K562 (cell line): ENCODE measurements around the gene OSBP2. TPM values are rescaled to one million over a fixed set of nuclear protein-coding genes. Genes with fewer than 3 reads are reported as not detected.

Source experiments
- ATAC-seq: fragments of 200-7000 bp; cut with Tn5 transposase; 3 replicates; pipeline ENCODE4 v1.9.1; 2020; ENCODE audit warnings: moderate library complexity
- BruUV-seq: library from RNA; stranded (reverse); fragments of 400-500 nt; replicated peaks from 2 replicates; lab custom pipeline; 2021; lab: Mats Ljungman, UMichigan
- CTCF ChIA-PET: fragments of 300-600 bp; formaldehyde crosslinking; extraction: SDS; loops from one replicate; lab custom pipeline; 2021; ENCODE audit warnings: low intra/inter-chr PET ratio; lab: Yijun Ruan, JAX
- POLR2A ChIA-PET: fragments of 300-600, 350-650 bp; sonication (Branson Sonifier 250); formaldehyde crosslinking; extraction: SDS; loops from one replicate; lab custom pipeline; 2021; ENCODE audit warnings: antibody characterized with exemption, inconsistent platforms; lab: Yijun Ruan, JAX
- DNase-seq, 4 experiments: peaks; one replicate each; pipeline versions ENCODE4 v3.0.0 to v3.0.0-alpha.2; 2011 to 2018; ENCODE audit warnings: low spot score in 3 of 4, mixed read lengths in 3 of 4; ENCODE audit errors: extremely low read depth in 1 of 4
- FAIRE-seq: peaks from 2 replicates; lab custom pipeline; 2011; peaks lifted over from hg19 to GRCh38; lab: Jason Lieb, UNC
- H2AFZ ChIP-seq: 2 replicates; pipeline ENCODE4 v1.6.0; 2011; ENCODE audit warnings: low read depth, low read length, control low read depth, inconsistent platforms
- H3K27ac ChIP-seq: fragments of 200-600 bp; 3 replicates; pipeline ENCODE4 v1.8.0; 2011; ENCODE audit warnings: low read depth, mild to moderate bottlenecking, control low read depth, inconsistent platforms, low read length, moderate library complexity, mixed read lengths; ENCODE audit errors: extremely low read depth
- H3K27me3 ChIP-seq, 2 experiments: fragments of 300-600 bp in 1 of 2; 2 replicates in 1 of 2; 3 replicates in 1 of 2; pipeline versions ENCODE4 v1.6.0 to v1.8.0; 2011; ENCODE audit warnings: inconsistent platforms in 2 of 2, low read length in 2 of 2, mild to moderate bottlenecking in 1 of 2, mixed read lengths in 1 of 2, moderate library complexity in 1 of 2; ENCODE audit not compliant: control insufficient read depth in 2 of 2, insufficient read depth in 2 of 2
- H3K36me3 ChIP-seq: fragments of 300-600 bp; 3 replicates; pipeline ENCODE4 v1.8.0; 2011; ENCODE audit warnings: mild to moderate bottlenecking, low read length, inconsistent platforms; ENCODE audit not compliant: control insufficient read depth, insufficient read depth
- H3K4me1 ChIP-seq, 2 experiments: fragments of 200-600 bp in 1 of 2; replicated peaks in 1 of 2; 2 replicates in 1 of 2; 3 replicates in 1 of 2; pipeline versions ENCODE4 v1.5.1 to v1.8.0; 2011; ENCODE audit warnings: inconsistent platforms in 2 of 2, low read length in 2 of 2, mild to moderate bottlenecking in 1 of 2, mixed read lengths in 1 of 2, moderate library complexity in 1 of 2; ENCODE audit not compliant: control insufficient read depth in 2 of 2, insufficient read depth in 2 of 2
- H3K4me2 ChIP-seq: 2 replicates; pipeline ENCODE4 v1.6.1; 2011; ENCODE audit warnings: low read length, control low read depth, inconsistent platforms, mixed read lengths; ENCODE audit not compliant: insufficient read depth
- H3K4me3 ChIP-seq: fragments of 200-600 bp; sonication (generic), shearing (Covaris generic); 2 replicates; pipeline ENCODE4 v1.5.1; 2016; ENCODE audit warnings: control low read depth, inconsistent platforms
- H3K79me2 ChIP-seq: fragments of 200-600 bp; 3 replicates; pipeline ENCODE4 v1.8.0; 2011; ENCODE audit warnings: low read length, inconsistent platforms; ENCODE audit not compliant: control insufficient read depth, insufficient read depth
- H3K9ac ChIP-seq, 2 experiments: 2 replicates each; pipeline versions ENCODE4 v1.6.0 to v1.6.1; 2011; ENCODE audit warnings: low read depth in 2 of 2, low read length in 2 of 2, control low read depth in 1 of 2, inconsistent platforms in 1 of 2, mild to moderate bottlenecking in 1 of 2, mixed read lengths in 1 of 2; ENCODE audit not compliant: insufficient read depth in 1 of 2
- H3K9me1 ChIP-seq: one replicate; pipeline ENCODE4 v1.6.0; 2011; ENCODE audit warnings: inconsistent platforms, mild to moderate bottlenecking, low read length, moderate library complexity; ENCODE audit not compliant: control insufficient read depth, insufficient read depth
- H3K9me3 ChIP-seq: replicated peaks from 2 replicates; pipeline ENCODE4 v1.5.1; 2011; ENCODE audit warnings: low read depth, low read length, inconsistent platforms; ENCODE audit not compliant: control insufficient read depth, insufficient read depth
- H4K20me1 ChIP-seq: replicated peaks from 2 replicates; pipeline ENCODE4 v1.6.1; 2011; ENCODE audit warnings: low read length, inconsistent platforms, mixed read lengths; ENCODE audit not compliant: control insufficient read depth, insufficient read depth
- BACH1 ChIP-seq: fragments of 200-800 bp; sonication (Bioruptor generic); IDR thresholded peaks from 2 replicates; pipeline ENCODE4 v1.6.1; 2016; ENCODE audit warnings: missing genetic modification characterization, missing compliant biosample characterization
- CGGBP1 ChIP-seq: fragments of 250-450 bp; sonication (Bioruptor Pico); IDR thresholded peaks from 2 replicates; pipeline ENCODE4 v1.9.0; 2021; ENCODE audit warnings: mild to moderate bottlenecking
- POLR3G ChIP-seq: IDR thresholded peaks from 2 replicates; pipeline ENCODE4 v1.6.1; 2011; ENCODE audit not compliant: insufficient read length, insufficient replicate concordance; ENCODE audit errors: extremely low read depth
- TCF15 ChIP-seq: fragments of 250-450 bp; sonication (Bioruptor Pico); IDR thresholded peaks from 2 replicates; pipeline ENCODE4 v1.8.0; 2022; ENCODE audit warnings: moderate library complexity, mild to moderate bottlenecking, inconsistent platforms
- VEZF1 ChIP-seq: fragments of 200-800 bp; sonication (Bioruptor generic); IDR thresholded peaks from 2 replicates; pipeline ENCODE4 v1.6.1; 2017; ENCODE audit warnings: missing genetic modification characterization, missing compliant biosample characterization
- XRCC5 ChIP-seq: fragments of 200-400 bp; formaldehyde crosslinking; IDR thresholded peaks from 2 replicates; pipeline ENCODE4 v1.6.1; 2017; ENCODE audit warnings: low read depth, mild to moderate bottlenecking, low read length
- YBX1 ChIP-seq: fragments of 450-650 bp; IDR thresholded peaks from 2 replicates; pipeline ENCODE4 v1.7.1; 2016; ENCODE audit warnings: mild to moderate bottlenecking
- ZFP30 ChIP-seq: fragments of 250-450 bp; sonication (Bioruptor Pico); IDR thresholded peaks from 2 replicates; pipeline ENCODE4 v1.8.0; 2022; ENCODE audit warnings: moderate library complexity, mild to moderate bottlenecking, inconsistent platforms, borderline replicate concordance
- ZNF311 ChIP-seq: fragments of 250-450 bp; sonication (Bioruptor Pico); IDR thresholded peaks from 2 replicates; pipeline ENCODE4 v1.4.0; 2020; ENCODE audit warnings: mild to moderate bottlenecking, moderate library complexity
- ZNF589 ChIP-seq: fragments of 200-800 bp; sonication (Bioruptor generic); IDR thresholded peaks from 2 replicates; pipeline ENCODE4 v1.6.1; 2016; ENCODE audit warnings: low read depth, missing genetic modification characterization, missing compliant biosample characterization
- ZNF644 ChIP-seq: fragments of 200-800 bp; sonication (Bioruptor generic); IDR thresholded peaks from 2 replicates; pipeline ENCODE4 v1.6.1; 2016; ENCODE audit warnings: low read depth, missing genetic modification characterization, missing compliant biosample characterization
- WGBS: fragments of 100-300 bp; shearing (Covaris generic); methylation state at CpG from one replicate; pipeline ENCODE4 v1.1.6; 2016; ENCODE audit warnings: low coverage, mixed read lengths; ENCODE audit not compliant: insufficient coverage; ENCODE audit errors: missing lambda C conversion rate; 5-methylcytosine and 5-hydroxymethylcytosine counted together
- in situ Hi-C: fragments of 300-500 bp; cut with MboI; formaldehyde crosslinking; loops from 4 replicates; pipeline ENCODE4 v1.15.0; 2018; ENCODE audit warnings: inconsistent platforms, mixed read lengths
- intact Hi-C: fragments of 100-400 bp; cut with micrococcal nuclease; formaldehyde crosslinking; loops from 2 replicates; pipeline ENCODE4 v1.14.2; 2022
- polyA plus RNA-seq, 8 experiments: library from polyadenylated mRNA; depleted of rRNA in 4 of 8; stranded (reverse) in 5 of 8; unstranded in 3 of 8; fragments of >200 nt; fragmentation: Nextera tagmentation in 2 of 8; fragmentation: Illumina TruSeq in 1 of 8; extraction: Ambion mirVana in 2 of 8; extraction: Trizol in 1 of 8; gene quantifications; 2 replicates each; pipeline versions ENCODE4 v1.2.1 to v1.2.3, GENCODE V29; 2011 to 2014; ENCODE audit warnings: inconsistent platforms in 1 of 8, missing spikeins in 1 of 8
- total RNA-seq, 7 experiments: library from RNA; depleted of rRNA in 6 of 7; stranded (reverse); fragments of >200 nt in 6 of 7; fragmentation: Illumina TruSeq in 2 of 7; extraction: Trizol in 2 of 7; gene quantifications; 2 replicates each; pipeline versions ENCODE4 v1.2.1 to v1.2.3, GENCODE V29; 2011 to 2021; ENCODE audit warnings: low replicate concordance in 1 of 7
- TF ChIP-seq, protein P1 (sequence below): fragments of 450-650 bp; formaldehyde crosslinking; conservative IDR thresholded peaks from 2 replicates; pipeline ENCODE4 v1.4.0; 2022; ENCODE audit warnings: mild to moderate bottlenecking, missing genetic modification characterization
- TF ChIP-seq, protein P2 (sequence below): fragments of 250-450 bp; sonication (Bioruptor Pico); IDR thresholded peaks from 2 replicates; pipeline ENCODE4 v1.5.1; 2021; ENCODE audit warnings: mild to moderate bottlenecking
- TF ChIP-seq, protein P3 (sequence below): fragments of 450-650 bp; IDR thresholded peaks from 2 replicates; pipeline ENCODE4 v1.6.1; 2017; ENCODE audit warnings: antibody characterized with exemption, mild to moderate bottlenecking

The OSBP2 gene
- total and polyA plus RNA-seq, 9 of the 15 experiments (the other 6 are each of a cell fraction or from before 2014, with no cell fraction given): 0.52 to 29.5 (median 21.6) TPM

GRCh38 chr22:30810105-30810504 is 115.4 kb downstream of the OSBP2 start:
- Histone ChIP-seq H3K4me1 (no peaks in the 10 kb centered on the region; a peak in 1 of 5 replicates), H3K27ac (no peak overlapping the region), H3K9me3 (no peaks in the 10 kb centered on the region), H3K9me1 (no peaks in the 10 kb centered on the region), H3K27me3 (peaks cover 10 to 23% of the 10 kb centered on the region in 2 experiments; a peak in 4 of 5 replicates), H3K36me3 (no peaks in the 10 kb centered on the region), H3K4me2 (no peak overlapping the region), H4K20me1 (no peaks in the 10 kb centered on the region), H3K79me2 (no peaks in the 10 kb centered on the region), H3K9ac (no peak overlapping the region), H2AFZ (no peak overlapping the region), H3K4me3 (no peak overlapping the region)
- POLR2A ChIA-PET: no interaction called here
- no TSS peak for BruUV-seq
- FAIRE-seq: no peak
- ATAC-seq: no peak
- CTCF ChIA-PET: no interaction called here
- no peak for TF ChIP-seq ZNF311 (CRISPR knock-in tag)
- TF ChIP-seq TCF15 (CRISPR knock-in tag): no peak
- no peak for TF ChIP-seq POLR3G
- TF ChIP-seq ZFP30 (CRISPR knock-in tag): no peak
- TF ChIP-seq, protein P1, sequence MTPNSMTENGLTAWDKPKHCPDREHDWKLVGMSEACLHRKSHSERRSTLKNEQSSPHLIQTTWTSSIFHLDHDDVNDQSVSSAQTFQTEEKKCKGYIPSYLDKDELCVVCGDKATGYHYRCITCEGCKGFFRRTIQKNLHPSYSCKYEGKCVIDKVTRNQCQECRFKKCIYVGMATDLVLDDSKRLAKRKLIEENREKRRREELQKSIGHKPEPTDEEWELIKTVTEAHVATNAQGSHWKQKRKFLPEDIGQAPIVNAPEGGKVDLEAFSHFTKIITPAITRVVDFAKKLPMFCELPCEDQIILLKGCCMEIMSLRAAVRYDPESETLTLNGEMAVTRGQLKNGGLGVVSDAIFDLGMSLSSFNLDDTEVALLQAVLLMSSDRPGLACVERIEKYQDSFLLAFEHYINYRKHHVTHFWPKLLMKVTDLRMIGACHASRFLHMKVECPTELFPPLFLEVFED (CRISPR knock-in tag): no peak
- no peak for TF ChIP-seq ZNF589 (CRISPR knock-in tag)
- TF ChIP-seq, protein P2, sequence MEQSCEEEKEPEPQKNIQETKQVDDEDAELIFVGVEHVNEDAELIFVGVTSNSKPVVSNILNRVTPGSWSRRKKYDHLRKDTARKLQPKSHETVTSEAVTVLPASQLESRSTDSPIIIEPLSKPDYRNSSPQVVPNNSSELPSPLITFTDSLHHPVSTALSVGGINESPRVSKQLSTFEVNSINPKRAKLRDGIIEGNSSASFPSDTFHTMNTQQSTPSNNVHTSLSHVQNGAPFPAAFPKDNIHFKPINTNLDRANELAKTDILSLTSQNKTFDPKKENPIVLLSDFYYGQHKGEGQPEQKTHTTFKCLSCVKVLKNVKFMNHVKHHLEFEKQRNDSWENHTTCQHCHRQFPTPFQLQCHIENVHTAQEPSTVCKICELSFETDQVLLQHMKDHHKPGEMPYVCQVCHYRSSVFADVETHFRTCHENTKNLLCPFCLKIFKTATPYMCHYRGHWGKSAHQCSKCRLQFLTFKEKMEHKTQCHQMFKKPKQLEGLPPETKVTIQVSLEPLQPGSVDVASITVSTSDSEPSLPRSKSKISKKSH (CRISPR knock-in tag): no peak
- TF ChIP-seq, protein P3, sequence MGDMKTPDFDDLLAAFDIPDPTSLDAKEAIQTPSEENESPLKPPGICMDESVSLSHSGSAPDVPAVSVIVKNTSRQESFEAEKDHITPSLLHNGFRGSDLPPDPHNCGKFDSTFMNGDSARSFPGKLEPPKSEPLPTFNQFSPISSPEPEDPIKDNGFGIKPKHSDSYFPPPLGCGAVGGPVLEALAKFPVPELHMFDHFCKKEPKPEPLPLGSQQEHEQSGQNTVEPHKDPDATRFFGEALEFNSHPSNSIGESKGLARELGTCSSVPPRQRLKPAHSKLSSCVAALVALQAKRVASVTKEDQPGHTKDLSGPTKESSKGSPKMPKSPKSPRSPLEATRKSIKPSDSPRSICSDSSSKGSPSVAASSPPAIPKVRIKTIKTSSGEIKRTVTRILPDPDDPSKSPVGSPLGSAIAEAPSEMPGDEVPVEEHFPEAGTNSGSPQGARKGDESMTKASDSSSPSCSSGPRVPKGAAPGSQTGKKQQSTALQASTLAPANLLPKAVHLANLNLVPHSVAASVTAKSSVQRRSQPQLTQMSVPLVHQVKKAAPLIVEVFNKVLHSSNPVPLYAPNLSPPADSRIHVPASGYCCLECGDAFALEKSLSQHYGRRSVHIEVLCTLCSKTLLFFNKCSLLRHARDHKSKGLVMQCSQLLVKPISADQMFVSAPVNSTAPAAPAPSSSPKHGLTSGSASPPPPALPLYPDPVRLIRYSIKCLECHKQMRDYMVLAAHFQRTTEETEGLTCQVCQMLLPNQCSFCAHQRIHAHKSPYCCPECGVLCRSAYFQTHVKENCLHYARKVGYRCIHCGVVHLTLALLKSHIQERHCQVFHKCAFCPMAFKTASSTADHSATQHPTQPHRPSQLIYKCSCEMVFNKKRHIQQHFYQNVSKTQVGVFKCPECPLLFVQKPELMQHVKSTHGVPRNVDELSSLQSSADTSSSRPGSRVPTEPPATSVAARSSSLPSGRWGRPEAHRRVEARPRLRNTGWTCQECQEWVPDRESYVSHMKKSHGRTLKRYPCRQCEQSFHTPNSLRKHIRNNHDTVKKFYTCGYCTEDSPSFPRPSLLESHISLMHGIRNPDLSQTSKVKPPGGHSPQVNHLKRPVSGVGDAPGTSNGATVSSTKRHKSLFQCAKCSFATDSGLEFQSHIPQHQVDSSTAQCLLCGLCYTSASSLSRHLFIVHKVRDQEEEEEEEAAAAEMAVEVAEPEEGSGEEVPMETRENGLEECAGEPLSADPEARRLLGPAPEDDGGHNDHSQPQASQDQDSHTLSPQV: no peak
- no peak for TF ChIP-seq CGGBP1 (CRISPR knock-in tag)
- no peak for TF ChIP-seq BACH1 (tag)
- no peak for TF ChIP-seq ZNF644 (tag)
- no peak for TF ChIP-seq XRCC5
- TF ChIP-seq YBX1: no peak
- TF ChIP-seq VEZF1 (CRISPR knock-in tag): no peak
- in situ Hi-C loops (no loop called here), intact Hi-C loops (no loop called here)
- 0% methylated on average over 3 of the region's 4 CpGs for WGBS
- DNase-seq: no peak
